Prostate gland (tissue), 2 donors: ENCODE measurements around the gene ZBED6. TPM values are rescaled to one million over a fixed set of nuclear protein-coding genes. Genes with fewer than 3 reads are reported as not detected.

Experiments used
- DNase-seq: peaks from one replicate; pipeline ENCODE4 v3.0.0-alpha.2; 2019; ENCODE audit warnings: low spot score
- H3K27ac ChIP-seq, 2 donors: fragments of 200-600 bp; sonication (generic); 2 replicates each; pipeline ENCODE4 v1.5.1; 2017 to 2019
- H3K27me3 ChIP-seq: fragments of 200-600 bp; sonication (generic); replicated peaks from 2 replicates; pipeline ENCODE4 v1.5.1; 2019; ENCODE audit not compliant: insufficient read depth
- H3K36me3 ChIP-seq, 2 donors: fragments of 200-600 bp; sonication (generic); 1 replicate in 1 of 2; 2 replicates in 1 of 2; pipeline versions ENCODE4 v1.5.1 to v1.8.1; 2017 to 2019
- H3K4me1 ChIP-seq: fragments of 200-600 bp; sonication (generic); replicated peaks from 2 replicates; pipeline ENCODE4 v1.5.1; 2019
- H3K4me3 ChIP-seq, 2 donors: fragments of 200-600 bp; sonication (generic); 2 replicates each; pipeline ENCODE4 v1.5.1; 2017 to 2019
- H3K9me3 ChIP-seq: fragments of 200-600 bp; sonication (generic); 2 replicates; pipeline ENCODE4 v1.5.1; 2017
- POLR2A ChIP-seq: fragments of 450-650 bp; IDR thresholded peaks from one replicate; pipeline ENCODE4 v1.6.1; 2016; ENCODE audit warnings: antibody characterized with exemption, mild to moderate bottlenecking
- POLR2AphosphoS5 ChIP-seq: sonication (generic); formaldehyde crosslinking; IDR thresholded peaks from one replicate; pipeline ENCODE4 v1.6.1; 2017; ENCODE audit warnings: antibody characterized with exemption
- WGBS: methylation state at CpG from one replicate; pipeline ENCODE4 v1.1.5; 2018; 5-methylcytosine and 5-hydroxymethylcytosine counted together
- intact Hi-C: fragments of 100-400 bp; cut with DNase I; formaldehyde crosslinking; loops from one replicate; pipeline ENCODE4 v1.14.2; 2022
- total RNA-seq, 2 donors: library from RNA; depleted of rRNA; stranded (reverse); fragments of >200 nt; gene quantifications; one replicate each; pipeline ENCODE4 v1.1.0, GENCODE V29; 2016
- TF ChIP-seq, protein P1 (sequence below), 4 experiments: fragments of 200-600 bp in 2 of 4; fragments of 450-650 bp in 2 of 4; sonication (generic) in 2 of 4; IDR thresholded peaks; 1 replicate in 3 of 4; 2 replicates in 1 of 4; pipeline ENCODE4 v1.5.1; 2016 to 2019; ENCODE audit warnings: antibody characterized with exemption in 4 of 4, mild to moderate bottlenecking in 2 of 4, moderate library complexity in 2 of 4

Gene ZBED6
- total RNA-seq, 2 donors from 2014 or later, result 5.8 to 27.6 TPM

GRCh38 chr1:203794764-203795440 lies 521 bp upstream of the ZBED6 start:
- peak overlapping the region; percentile 96 to 99 for H3K27ac ChIP-seq
- DNase-seq, result no peak
- H3K36me3 ChIP-seq, result no peaks in the 10 kb centered on the region
- H3K27me3 ChIP-seq, result no peaks in the 10 kb centered on the region
- peak overlapping the region; percentile 58 to 83 for H3K4me3 ChIP-seq
- no peaks in the 10 kb centered on the region for H3K9me3 ChIP-seq
- TF ChIP-seq POLR2AphosphoS5, result no peak
- TF ChIP-seq, protein P1, sequence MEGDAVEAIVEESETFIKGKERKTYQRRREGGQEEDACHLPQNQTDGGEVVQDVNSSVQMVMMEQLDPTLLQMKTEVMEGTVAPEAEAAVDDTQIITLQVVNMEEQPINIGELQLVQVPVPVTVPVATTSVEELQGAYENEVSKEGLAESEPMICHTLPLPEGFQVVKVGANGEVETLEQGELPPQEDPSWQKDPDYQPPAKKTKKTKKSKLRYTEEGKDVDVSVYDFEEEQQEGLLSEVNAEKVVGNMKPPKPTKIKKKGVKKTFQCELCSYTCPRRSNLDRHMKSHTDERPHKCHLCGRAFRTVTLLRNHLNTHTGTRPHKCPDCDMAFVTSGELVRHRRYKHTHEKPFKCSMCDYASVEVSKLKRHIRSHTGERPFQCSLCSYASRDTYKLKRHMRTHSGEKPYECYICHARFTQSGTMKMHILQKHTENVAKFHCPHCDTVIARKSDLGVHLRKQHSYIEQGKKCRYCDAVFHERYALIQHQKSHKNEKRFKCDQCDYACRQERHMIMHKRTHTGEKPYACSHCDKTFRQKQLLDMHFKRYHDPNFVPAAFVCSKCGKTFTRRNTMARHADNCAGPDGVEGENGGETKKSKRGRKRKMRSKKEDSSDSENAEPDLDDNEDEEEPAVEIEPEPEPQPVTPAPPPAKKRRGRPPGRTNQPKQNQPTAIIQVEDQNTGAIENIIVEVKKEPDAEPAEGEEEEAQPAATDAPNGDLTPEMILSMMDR (IDR thresholded peaks at IDR 0.05), result no peak
- no peak for TF ChIP-seq POLR2A
- WGBS, result 78% methylated on average over 19 of the region's 19 CpGs
- intact Hi-C loops, result no loop called here
- H3K4me1 ChIP-seq, result peaks cover 3% of the 10 kb centered on the region

- Histone ChIP-seq H3K36me3 (no peaks in the 10 kb centered on the region), H3K4me3 (peak overlapping the region; percentile 58 to 83), H3K27ac (peak overlapping the region; percentile 96 to 99), H3K4me1 (peaks cover 10% of the 10 kb centered on the region), H3K27me3 (no peaks in the 10 kb centered on the region), H3K9me3 (no peaks in the 10 kb centered on the region)
- intact Hi-C loops, result no loop called here
- DNase-seq, result no peak
- under 1% methylated on average over 12 of the region's 12 CpGs for WGBS
- no peak for TF ChIP-seq POLR2A
- TF ChIP-seq POLR2AphosphoS5, result peak; percentile 9
- TF ChIP-seq, protein P1 (IDR thresholded peaks at IDR 0.05), result no peak
Observed at GRCh38 chr1:203796236-203796605, 798 bp downstream of the ZBED6 start.

DNA sequence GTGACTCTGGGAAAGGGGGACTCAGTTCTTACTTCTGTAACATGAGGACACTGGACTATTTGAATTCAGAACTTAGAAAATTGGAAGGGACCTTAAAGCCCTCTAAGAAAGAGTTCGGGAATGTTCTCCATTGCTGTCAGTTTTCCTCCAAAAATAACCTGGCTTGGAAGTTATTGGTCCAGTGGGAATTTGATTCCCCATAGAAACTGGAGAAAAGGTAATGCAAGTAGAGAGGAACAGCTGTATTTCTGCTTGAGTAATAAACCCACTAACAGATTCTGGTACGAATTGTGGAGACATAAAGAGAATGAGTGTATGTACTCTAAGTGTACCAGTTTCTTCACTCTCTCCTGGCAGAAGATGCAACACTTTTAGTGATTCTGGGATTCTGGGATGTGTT lies 1.8 kb downstream of the ZBED6 start:
- no peak for DNase-seq
- Histone ChIP-seq H3K4me3 (peak overlapping the region in 1 of 2 donors; percentile 83), H3K9me3 (no peaks in the 10 kb centered on the region), H3K36me3 (no peaks in the 10 kb centered on the region), H3K27ac (no peak overlapping the region), H3K4me1 (peaks cover 10% of the 10 kb centered on the region), H3K27me3 (no peaks in the 10 kb centered on the region)
- intact Hi-C loops, result no loop called here
- TF ChIP-seq, protein P1 (IDR thresholded peaks at IDR 0.05), result no peak
- TF ChIP-seq POLR2A (no peak), POLR2AphosphoS5 (no peak)
- WGBS, result 63% methylated on average over 2 of the region's 2 CpGs

- TF ChIP-seq POLR2AphosphoS5 (no peak), POLR2A (no peak)
- TF ChIP-seq, protein P1 (IDR thresholded peaks at IDR 0.05), result no peak
- Histone ChIP-seq H3K9me3 (no peaks in the 10 kb centered on the region), H3K4me1 (peaks cover 10% of the 10 kb centered on the region), H3K36me3 (no peaks in the 10 kb centered on the region), H3K27me3 (no peaks in the 10 kb centered on the region), H3K4me3 (no peak overlapping the region), H3K27ac (no peak overlapping the region)
- intact Hi-C loops, result no loop called here
- DNase-seq, result no peak
- 64% methylated on average over 6 of the region's 6 CpGs for WGBS
Observed at GRCh38 chr1:203797948-203798655, 2.7 kb downstream of the ZBED6 start.
